Caco-2 (cell line): ENCODE results near the gene PCDHB9. TPM values are rescaled to one million over a fixed set of nuclear protein-coding genes. Genes with fewer than 3 reads are reported as not detected.
"Not testable (repeated sequence)": the region's sequence is repeated elsewhere in the genome, so short reads cannot be mapped to it uniquely, and the experiment has no call there.

ENCODE experiments used
- BruUV-seq: library from RNA; stranded (reverse); fragments of 400-500 nt; replicated peaks from 2 replicates; lab custom pipeline; 2021; lab: Mats Ljungman, UMichigan
- CTCF ChIA-PET: fragments of 300-600 bp; sonication (Branson Sonifier 250); formaldehyde crosslinking; loops from one replicate; lab custom pipeline; 2022; ENCODE audit warnings: antibody characterized with exemption; lab: Charles Lee
- POLR2A ChIA-PET: fragments of 300-600 bp; sonication (Branson Sonifier 250); formaldehyde crosslinking; loops from one replicate; lab custom pipeline; 2022; ENCODE audit warnings: antibody characterized with exemption; lab: Charles Lee
- DNase-seq, 2 experiments: peaks; one replicate each; pipeline versions ENCODE4 v3.0.0 to v3.0.0-alpha.2; 2020 to 2022
- H3K27me3 ChIP-seq: replicated peaks from 2 replicates; pipeline ENCODE4 v1.6.0; 2011; ENCODE audit warnings: low read length; ENCODE audit not compliant: control insufficient read depth, insufficient read depth
- H3K36me3 ChIP-seq: 2 replicates; pipeline ENCODE4 v1.5.1; 2011; ENCODE audit warnings: low read length; ENCODE audit not compliant: control insufficient read depth, insufficient read depth
- H3K4me1 ChIP-seq: fragments of 250-450 bp; sonication (Bioruptor Pico); 2 replicates; pipeline ENCODE4 v1.5.1; 2020; ENCODE audit warnings: mild to moderate bottlenecking
- H3K4me3 ChIP-seq: 2 replicates; pipeline ENCODE4 v1.5.1; 2011; ENCODE audit warnings: low read depth, mild to moderate bottlenecking, control low read depth, low read length
- H3K9me3 ChIP-seq: fragments of 250-450 bp; sonication (Bioruptor Pico); 2 replicates; pipeline ENCODE4 v1.5.1; 2020; ENCODE audit warnings: mild to moderate bottlenecking, moderate library complexity
- H3K27ac Mint-ChIP-seq: one replicate; pipeline ENCODE4 v1.8.0; 2022; ENCODE audit warnings: mixed read lengths; ENCODE audit not compliant: unreplicated experiment
- H3K27me3 Mint-ChIP-seq: one replicate; pipeline ENCODE4 v1.8.0; 2022; ENCODE audit warnings: mixed read lengths; ENCODE audit not compliant: insufficient read depth, unreplicated experiment
- H3K36me3 Mint-ChIP-seq: one replicate; pipeline ENCODE4 v1.8.0; 2022; ENCODE audit warnings: mild to moderate bottlenecking, mixed read lengths; ENCODE audit not compliant: insufficient read depth, unreplicated experiment
- H3K4me1 Mint-ChIP-seq: one replicate; pipeline ENCODE4 v1.8.0; 2022; ENCODE audit warnings: low read depth, mixed read lengths; ENCODE audit not compliant: unreplicated experiment
- H3K4me3 Mint-ChIP-seq: one replicate; pipeline ENCODE4 v1.8.0; 2022; ENCODE audit warnings: mild to moderate bottlenecking, moderate library complexity, mixed read lengths; ENCODE audit not compliant: unreplicated experiment
- H3K9me3 Mint-ChIP-seq: one replicate; pipeline ENCODE4 v1.8.0; 2022; ENCODE audit warnings: mixed read lengths; ENCODE audit not compliant: unreplicated experiment
- intact Hi-C: fragments of 100-400 bp; cut with micrococcal nuclease; formaldehyde crosslinking; loops from one replicate; pipeline ENCODE4 v1.10.0; 2022; ENCODE audit not compliant: unreplicated experiment
- total RNA-seq: library from RNA; stranded (reverse); gene quantifications from 2 replicates; pipeline ENCODE4 v1.2.3, GENCODE V29; 2022
- TF ChIP-seq, protein P1 (sequence below), 2 experiments: fragments of 200-600 bp in 1 of 2; IDR thresholded peaks; 1 replicate in 1 of 2; 2 replicates in 1 of 2; pipeline versions ENCODE4 v1.5.1 to v1.8.0; 2011 to 2022; ENCODE audit warnings: antibody characterized with exemption in 1 of 2, control low read depth in 1 of 2, inconsistent platforms in 1 of 2, low read depth in 1 of 2, low read length in 1 of 2, mild to moderate bottlenecking in 1 of 2, moderate library complexity in 1 of 2; ENCODE audit not compliant: insufficient read depth in 1 of 2, severe bottlenecking in 1 of 2, unreplicated experiment in 1 of 2

The PCDHB9 gene
- total RNA-seq, 1 experiment from 2014 or later = not detected

GRCh38 chr5:141199359-141200235, 12.6 kb downstream of the PCDHB9 start, which contains the start of gene PCDHB11:
Gene PCDHB11, plus strand, starts transcription at chr5:141199627. Its CDS starts 148 bp downstream, at chr5:141199775.
- CTCF ChIA-PET = no interaction called here
- Mint-ChIP-seq H3K4me3 (peak within 1 kb of the TSS; percentile 43), H3K27me3 (no peaks in the 10 kb centered on the region), H3K27ac (no peak within 1 kb of the TSS), H3K9me3 (peaks cover 32% of the 10 kb centered on the region), H3K4me1 (no peaks in the 10 kb centered on the region), H3K36me3 (no peaks in the 10 kb centered on the region)
- no TSS peak for BruUV-seq
- no peaks in the 10 kb centered on the region for H3K4me1 ChIP-seq
- H3K27me3 ChIP-seq = no peaks in the 10 kb centered on the region
- DNase-seq = no peak
- TF ChIP-seq, protein P1, sequence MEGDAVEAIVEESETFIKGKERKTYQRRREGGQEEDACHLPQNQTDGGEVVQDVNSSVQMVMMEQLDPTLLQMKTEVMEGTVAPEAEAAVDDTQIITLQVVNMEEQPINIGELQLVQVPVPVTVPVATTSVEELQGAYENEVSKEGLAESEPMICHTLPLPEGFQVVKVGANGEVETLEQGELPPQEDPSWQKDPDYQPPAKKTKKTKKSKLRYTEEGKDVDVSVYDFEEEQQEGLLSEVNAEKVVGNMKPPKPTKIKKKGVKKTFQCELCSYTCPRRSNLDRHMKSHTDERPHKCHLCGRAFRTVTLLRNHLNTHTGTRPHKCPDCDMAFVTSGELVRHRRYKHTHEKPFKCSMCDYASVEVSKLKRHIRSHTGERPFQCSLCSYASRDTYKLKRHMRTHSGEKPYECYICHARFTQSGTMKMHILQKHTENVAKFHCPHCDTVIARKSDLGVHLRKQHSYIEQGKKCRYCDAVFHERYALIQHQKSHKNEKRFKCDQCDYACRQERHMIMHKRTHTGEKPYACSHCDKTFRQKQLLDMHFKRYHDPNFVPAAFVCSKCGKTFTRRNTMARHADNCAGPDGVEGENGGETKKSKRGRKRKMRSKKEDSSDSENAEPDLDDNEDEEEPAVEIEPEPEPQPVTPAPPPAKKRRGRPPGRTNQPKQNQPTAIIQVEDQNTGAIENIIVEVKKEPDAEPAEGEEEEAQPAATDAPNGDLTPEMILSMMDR (IDR thresholded peaks at IDR 0.05; ENCODE audit: insufficient read depth in 1 of 2, low read depth in 1 of 2, low read length in 1 of 2, severe bottlenecking in 1 of 2, unreplicated experiment in 1 of 2) = peak in 1 of 2 experiments; percentile 2
- no peak within 1 kb of the TSS for H3K4me3 ChIP-seq
- H3K9me3 ChIP-seq = peaks cover 22% of the 10 kb centered on the region
- H3K36me3 ChIP-seq = no peaks in the 10 kb centered on the region
- POLR2A ChIA-PET = no interaction called here
- intact Hi-C loops = no loop called here

GRCh38 chr5:141201126-141201525, 14.2 kb downstream of the PCDHB9 start:
- H3K27me3 Mint-ChIP-seq, H3K27ac Mint-ChIP-seq, H3K27me3 ChIP-seq, H3K4me3 Mint-ChIP-seq, CTCF ChIA-PET, H3K4me1 ChIP-seq, POLR2A ChIA-PET, DNase-seq, H3K4me1 Mint-ChIP-seq, H3K36me3 Mint-ChIP-seq, H3K36me3 ChIP-seq, H3K4me3 ChIP-seq, BruUV-seq, intact Hi-C loops: not testable (repeated sequence)
- H3K9me3 Mint-ChIP-seq = peaks cover 30% of the 10 kb centered on the region
- peaks cover 17% of the 10 kb centered on the region for H3K9me3 ChIP-seq

DNA sequence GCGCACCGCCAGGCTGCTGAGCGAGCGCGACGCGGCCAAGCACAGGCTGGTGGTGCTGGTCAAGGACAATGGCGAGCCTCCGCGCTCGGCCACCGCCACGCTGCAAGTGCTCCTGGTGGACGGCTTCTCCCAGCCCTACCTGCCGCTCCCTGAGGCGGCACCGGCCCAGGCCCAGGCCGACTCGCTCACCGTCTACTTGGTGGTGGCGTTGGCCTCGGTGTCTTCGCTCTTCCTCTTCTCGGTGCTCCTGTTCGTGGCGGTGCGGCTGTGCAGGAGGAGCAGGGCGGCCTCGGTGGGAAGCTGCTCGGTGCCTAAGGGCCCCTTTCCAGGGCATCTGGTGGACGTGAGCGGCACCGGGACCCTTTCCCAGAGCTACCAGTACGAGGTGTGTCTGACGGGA, 14.7 kb downstream of the PCDHB9 start:
- H3K4me3 Mint-ChIP-seq, H3K27me3 ChIP-seq, CTCF ChIA-PET, H3K27me3 Mint-ChIP-seq, H3K36me3 ChIP-seq, H3K4me3 ChIP-seq, POLR2A ChIA-PET, H3K4me1 Mint-ChIP-seq, H3K36me3 Mint-ChIP-seq, H3K4me1 ChIP-seq, intact Hi-C loops, DNase-seq, H3K27ac Mint-ChIP-seq, BruUV-seq: not testable (repeated sequence)
- peaks cover 12% of the 10 kb centered on the region for H3K9me3 ChIP-seq
- peaks cover 25% of the 10 kb centered on the region for H3K9me3 Mint-ChIP-seq

GRCh38 chr5:141208478-141208877, 21.5 kb downstream of the PCDHB9 start, which contains the start of gene PCDHB12:
Gene PCDHB12, plus strand, starts transcription at chr5:141208719. Its CDS starts 189 bp downstream, at chr5:141208908.
- ChIA-PET POLR2A (interaction anchor here (0.6 kb wide), 1 partner anchor 423 kb away, joined by 3 read pairs; no protein-coding TSS in a partner anchor), CTCF (no interaction called here)
- DNase-seq = no peak

GRCh38 chr5:141210281-141210680, 23.3 kb downstream of the PCDHB9 start:
- H3K27me3 Mint-ChIP-seq, H3K36me3 Mint-ChIP-seq, H3K4me3 Mint-ChIP-seq, H3K4me3 ChIP-seq, POLR2A ChIA-PET, H3K4me1 Mint-ChIP-seq, H3K9me3 ChIP-seq, DNase-seq, H3K27ac Mint-ChIP-seq, CTCF ChIA-PET, intact Hi-C loops, H3K4me1 ChIP-seq, H3K27me3 ChIP-seq, BruUV-seq, H3K36me3 ChIP-seq, H3K9me3 Mint-ChIP-seq: not testable (repeated sequence)

More at GRCh38 chr5:141208478-141208877, 21.5 kb downstream of the PCDHB9 start, which contains the start of gene PCDHB12:
- no peaks in the 10 kb centered on the region for H3K4me1 Mint-ChIP-seq
- no peaks in the 10 kb centered on the region for H3K27me3 Mint-ChIP-seq
- BruUV-seq = no TSS peak
- TF ChIP-seq, protein P1 (IDR thresholded peaks at IDR 0.05; ENCODE audit: insufficient read depth in 1 of 2, low read depth in 1 of 2, low read length in 1 of 2, severe bottlenecking in 1 of 2, unreplicated experiment in 1 of 2) = no peak
- Histone ChIP-seq H3K36me3 (no peaks in the 10 kb centered on the region), H3K4me1 (no peaks in the 10 kb centered on the region), H3K4me3 (no peak within 1 kb of the TSS), H3K27me3 (no peaks in the 10 kb centered on the region), H3K9me3 (no peaks in the 10 kb centered on the region)
- H3K27ac Mint-ChIP-seq = no peak within 1 kb of the TSS
- no peak within 1 kb of the TSS for H3K4me3 Mint-ChIP-seq
- intact Hi-C loops = no loop called here
- no peaks in the 10 kb centered on the region for H3K36me3 Mint-ChIP-seq
- H3K9me3 Mint-ChIP-seq = no peaks in the 10 kb centered on the region
